ENCODE measurements around the gene ZNF519. TPM values are rescaled to one million over a fixed set of nuclear protein-coding genes. Genes with fewer than 3 reads are reported as not detected.
"Not testable (repeated sequence)": the region's sequence is repeated elsewhere in the genome, so short reads cannot be mapped to it uniquely, and the experiment has no call there.

ZNF519 gene
- total and polyA plus RNA-seq, 2 of the 8 experiments (the other 6 are each of a cell fraction or from before 2014, with no cell fraction given), result 24.0 to 38.6 TPM

GRCh38 chr18:14172142-14173115 is 40.2 kb upstream of the ZNF519 start:
- H2AFZ ChIP-seq (ENCODE audit: low read length); POLR2A ChIA-PET (ENCODE audit: partially characterized antibody); H3K4me2 ChIP-seq (ENCODE audit: insufficient read depth in 1 of 2, low read depth in 2 of 2, low read length in 2 of 2); H3K18ac ChIP-seq (ENCODE audit: extremely low read depth, low read length); H4K8ac ChIP-seq (ENCODE audit: extremely low read depth, insufficient read depth, low read length); H2BK120ac ChIP-seq (replicated peaks; ENCODE audit: low read depth, low read length); H2BK5ac ChIP-seq (ENCODE audit: low read depth, low read length); DNase-seq (ENCODE audit: low read depth in 1 of 2, low spot score in 2 of 2); H2BK15ac ChIP-seq (ENCODE audit: low read length); H3K36me3 ChIP-seq (ENCODE audit: control insufficient read depth in 2 of 4, insufficient read depth in 4 of 4, low read length in 3 of 4); H3K27me3 ChIP-seq (replicated peaks in 1 of 4; ENCODE audit: control insufficient read depth in 3 of 4, extremely low read depth in 1 of 4, insufficient read depth in 3 of 4, low read length in 3 of 4); H3K79me2 ChIP-seq (ENCODE audit: control insufficient read depth in 1 of 2, insufficient read depth in 2 of 2, low read length in 2 of 2); H3K79me1 ChIP-seq (ENCODE audit: low read depth, low read length); H4K5ac ChIP-seq (ENCODE audit: insufficient read length, low read depth, low read length); H3K4ac ChIP-seq (replicated peaks; ENCODE audit: insufficient read length, low read depth, low read length); H2BK12ac ChIP-seq (ENCODE audit: low read depth, low read length); H4K20me1 ChIP-seq (replicated peaks in 1 of 2; ENCODE audit: control insufficient read depth in 1 of 2, insufficient read depth in 2 of 2, low read length in 2 of 2); H4K91ac ChIP-seq (replicated peaks; ENCODE audit: insufficient read length, low read length); H3K9ac ChIP-seq (replicated peaks in 1 of 4; ENCODE audit: extremely low read depth in 1 of 4, low read depth in 3 of 4, low read length in 3 of 4); H3K4me3 ChIP-seq (ENCODE audit: extremely low read depth in 1 of 4, insufficient read depth in 2 of 4, low read depth in 3 of 4, low read length in 4 of 4); H3K23ac ChIP-seq (ENCODE audit: insufficient read length); H3K27ac ChIP-seq (ENCODE audit: low read depth, low read length); H3K4me1 ChIP-seq (replicated peaks in 1 of 4; ENCODE audit: control insufficient read depth in 3 of 4, insufficient read depth in 4 of 4, low read length in 3 of 4); H3K14ac ChIP-seq (ENCODE audit: insufficient read length); FAIRE-seq; H2AK5ac ChIP-seq (ENCODE audit: low read depth, low read length); H2BK20ac ChIP-seq (ENCODE audit: low read length); CTCF ChIA-PET (ENCODE audit: partially characterized antibody); H3K23me2 ChIP-seq (ENCODE audit: low read depth, low read length); H3K56ac ChIP-seq (replicated peaks; ENCODE audit: insufficient read length, low read depth, low read length): not testable (repeated sequence)
- WGBS, 2 experiments (ENCODE audit: extremely low coverage in 1 of 2, insufficient coverage in 1 of 2, insufficient read length in 1 of 2, insufficient replicate concordance in 2 of 2, low coverage in 1 of 2, low lambda C conversion rate in 2 of 2, missing lambda C conversion rate in 1 of 2), result 83% methylated on average over 5 of the region's 6 CpGs; no CpG with 5 or more reads in 1 of the 2 experiments
- H3K9me3 ChIP-seq (ENCODE audit: insufficient read depth in 2 of 2, low read depth in 1 of 2, low read length in 1 of 2), result peaks cover 5 to 59% of the 10 kb centered on the region in 2 experiments; a peak in 3 of 4 replicates

Data from H1 (cell line).